HEK293 (cell line): Measurements from ENCODE around the gene CDH8.
A peak's percentile ranks its signal among the peaks of the same experiment; 100 is the strongest.

Experiments
- CTCF ChIA-PET: fragments of 350-600 bp; formaldehyde crosslinking; extraction: SDS; loops from one replicate; lab custom pipeline; 2021; ENCODE audit warnings: antibody characterized with exemption; lab: Yijun Ruan, JAX
- POLR2A ChIA-PET: fragments of 300-600 bp; formaldehyde crosslinking; extraction: SDS; loops from one replicate; lab custom pipeline; 2020; ENCODE audit warnings: antibody characterized with exemption, inconsistent platforms; lab: Yijun Ruan, JAX
- H3K27ac ChIP-seq: fragments of 200-500 bp; sonication (Bioruptor generic); 2 replicates; pipeline ENCODE4 v1.5.1; 2014; ENCODE audit warnings: low read depth, low read length, control low read depth, inconsistent platforms; ENCODE audit errors: extremely low read depth
- H3K36me3 ChIP-seq, 2 experiments: fragments of 200-500 bp in 1 of 2; sonication (Bioruptor generic) in 1 of 2; 1 replicate in 1 of 2; 2 replicates in 1 of 2; pipeline ENCODE4 v1.5.1; 2014 to 2017; ENCODE audit warnings: inconsistent platforms in 2 of 2, low read length in 2 of 2; ENCODE audit not compliant: control insufficient read depth in 2 of 2, insufficient read depth in 1 of 2
- H3K4me1 ChIP-seq: fragments of 200-500 bp; sonication (Bioruptor generic); 2 replicates; pipeline ENCODE4 v1.5.1; 2014; ENCODE audit warnings: mild to moderate bottlenecking, low read length, inconsistent platforms; ENCODE audit not compliant: control insufficient read depth, insufficient read depth
- H3K4me3 ChIP-seq: 2 replicates; pipeline ENCODE4 v1.5.1; 2011; ENCODE audit warnings: low read depth, mild to moderate bottlenecking, control low read depth, low read length, moderate library complexity
- H3K9me3 ChIP-seq: fragments of 200-500 bp; sonication (Bioruptor generic); 2 replicates; pipeline ENCODE4 v1.5.1; 2014; ENCODE audit warnings: low read depth, low read length, inconsistent platforms; ENCODE audit not compliant: control insufficient read depth, insufficient read depth
- BCL11A ChIP-seq: fragments of 450-650 bp; formaldehyde crosslinking; IDR thresholded peaks from 2 replicates; pipeline ENCODE4 v1.5.1; 2016; ENCODE audit warnings: low read depth, missing biosample characterization, missing genetic modification characterization
- KLF1 ChIP-seq: fragments of 450-650 bp; formaldehyde crosslinking; IDR thresholded peaks from 2 replicates; pipeline ENCODE4 v1.5.1; 2016; ENCODE audit warnings: missing biosample characterization, missing genetic modification characterization
- KLF8 ChIP-seq: fragments of 450-650 bp; formaldehyde crosslinking; IDR thresholded peaks from 2 replicates; pipeline ENCODE4 v1.5.1; 2016; ENCODE audit warnings: missing biosample characterization, missing genetic modification characterization
- OSR2 ChIP-seq: fragments of 450-650 bp; formaldehyde crosslinking; IDR thresholded peaks from 2 replicates; pipeline ENCODE4 v1.5.1; 2016; ENCODE audit warnings: missing biosample characterization, missing genetic modification characterization
- ZBTB21 ChIP-seq: fragments of 450-650 bp; formaldehyde crosslinking; IDR thresholded peaks from 2 replicates; pipeline ENCODE4 v1.5.1; 2017; ENCODE audit warnings: missing biosample characterization, missing genetic modification characterization
- ZNF10 ChIP-seq: fragments of 450-650 bp; formaldehyde crosslinking; IDR thresholded peaks from 2 replicates; pipeline ENCODE4 v1.5.1; 2017; ENCODE audit warnings: missing biosample characterization, missing genetic modification characterization
- ZNF132 ChIP-seq: fragments of 450-650 bp; formaldehyde crosslinking; IDR thresholded peaks from 2 replicates; pipeline ENCODE4 v1.5.1; 2017; ENCODE audit warnings: missing biosample characterization, missing genetic modification characterization, borderline replicate concordance
- ZNF2 ChIP-seq: fragments of 450-650 bp; formaldehyde crosslinking; IDR thresholded peaks from 2 replicates; pipeline ENCODE4 v1.5.1; 2016; ENCODE audit warnings: missing biosample characterization, missing genetic modification characterization
- ZNF248 ChIP-seq: fragments of 450-650 bp; formaldehyde crosslinking; IDR thresholded peaks from 2 replicates; pipeline ENCODE4 v1.5.1; 2017; ENCODE audit warnings: missing biosample characterization, missing genetic modification characterization
- ZNF626 ChIP-seq: fragments of 450-650 bp; sonication (Bioruptor Pico); formaldehyde crosslinking; IDR thresholded peaks from 2 replicates; pipeline ENCODE4 v1.5.1; 2018; ENCODE audit warnings: missing biosample characterization, missing genetic modification characterization, inconsistent platforms
- ZNF701 ChIP-seq: fragments of 450-650 bp; formaldehyde crosslinking; IDR thresholded peaks from 2 replicates; pipeline ENCODE4 v1.5.1; 2016; ENCODE audit warnings: missing biosample characterization, missing genetic modification characterization
- ZNF792 ChIP-seq: fragments of 450-650 bp; formaldehyde crosslinking; IDR thresholded peaks from 2 replicates; pipeline ENCODE4 v1.5.1; 2016; ENCODE audit warnings: missing biosample characterization, missing genetic modification characterization
- ZNF830 ChIP-seq: fragments of 450-650 bp; IDR thresholded peaks from 2 replicates; pipeline ENCODE4 v1.5.0; 2018; ENCODE audit warnings: missing biosample characterization, missing genetic modification characterization, low read depth, mild to moderate bottlenecking, moderate library complexity
- ZSCAN16 ChIP-seq: fragments of 450-650 bp; formaldehyde crosslinking; IDR thresholded peaks from 2 replicates; pipeline ENCODE4 v1.5.1; 2016; ENCODE audit warnings: missing biosample characterization, missing genetic modification characterization
- TF ChIP-seq, protein P1 (sequence below): fragments of 450-650 bp; IDR thresholded peaks from 2 replicates; pipeline ENCODE4 v1.5.1; 2018; ENCODE audit warnings: missing biosample characterization, missing genetic modification characterization
- TF ChIP-seq, protein P2 (sequence below): fragments of 450-650 bp; formaldehyde crosslinking; IDR thresholded peaks from 2 replicates; pipeline ENCODE4 v1.5.1; 2016; ENCODE audit warnings: missing biosample characterization, missing genetic modification characterization
- TF ChIP-seq, protein P3 (sequence below): fragments of 450-650 bp; formaldehyde crosslinking; IDR thresholded peaks from 2 replicates; pipeline ENCODE4 v1.5.1; 2016; ENCODE audit warnings: missing biosample characterization, missing genetic modification characterization, low read depth
- TF ChIP-seq, protein P4 (sequence below): fragments of 450-650 bp; formaldehyde crosslinking; IDR thresholded peaks from 2 replicates; pipeline ENCODE4 v1.5.1; 2016; ENCODE audit warnings: missing biosample characterization, missing genetic modification characterization

CDH8 gene

DNA sequence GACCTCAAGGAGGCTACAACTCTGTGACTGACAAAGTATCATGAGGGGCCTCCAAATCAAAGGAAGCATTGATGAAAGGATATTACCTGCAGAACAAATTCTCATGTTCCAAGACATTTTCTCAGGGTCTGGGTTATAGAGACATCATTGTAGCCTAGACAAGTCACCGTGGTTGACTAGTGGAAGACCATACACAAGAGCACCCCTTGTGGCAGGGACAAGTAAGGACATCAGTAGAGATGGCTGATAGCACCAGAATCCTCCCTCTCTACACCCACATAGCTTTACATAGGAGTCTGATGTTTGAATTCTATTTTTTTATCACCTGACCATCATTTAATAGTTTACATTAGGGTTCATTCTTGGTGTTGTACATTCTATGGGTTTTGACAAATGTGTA is 32.5 kb upstream of the CDH8 start:
- no peak overlapping the region for H3K27ac ChIP-seq
- ChIA-PET CTCF (interaction anchor here (0.7 to 1.6 kb wide), 5 partner anchors 9 to 134 kb away, joined by 3 to 5 read pairs (median 3); no protein-coding TSS in a partner anchor), POLR2A (no interaction called here)
- no peaks in the 10 kb centered on the region for H3K4me1 ChIP-seq
- TF ChIP-seq ZNF2 (tag by site-specific recombination), result no peak
- TF ChIP-seq ZSCAN16 (tag by site-specific recombination), result no peak
- no peaks in the 10 kb centered on the region for H3K9me3 ChIP-seq
- H3K36me3 ChIP-seq, result no peaks in the 10 kb centered on the region
- no peak overlapping the region for H3K4me3 ChIP-seq

DNA sequence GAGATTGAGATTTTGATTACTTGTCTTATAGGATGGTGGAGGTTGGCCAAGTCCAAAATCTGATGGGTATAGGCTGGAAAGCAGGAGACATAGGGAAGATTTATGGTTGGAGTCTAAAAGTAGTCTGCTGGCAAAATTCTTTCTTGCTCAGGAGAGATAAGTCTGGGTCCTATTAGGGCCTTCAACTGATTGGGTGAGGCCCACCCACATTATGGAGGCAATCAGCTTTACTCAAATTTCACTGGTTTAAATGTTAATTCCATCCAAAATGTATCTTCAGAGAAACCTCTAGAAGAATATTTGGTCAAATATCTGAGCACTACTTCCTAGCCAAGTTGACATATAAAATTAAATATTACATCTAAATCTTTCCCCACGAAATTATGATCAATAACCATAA is 31.7 kb upstream of the CDH8 start:
- POLR2A ChIA-PET, result no interaction called here
- Histone ChIP-seq H3K9me3 (no peaks in the 10 kb centered on the region), H3K4me1 (no peaks in the 10 kb centered on the region), H3K27ac (no peak overlapping the region)
- CTCF ChIA-PET, result no interaction called here
- TF ChIP-seq ZNF10 (tag by site-specific recombination), result peak; percentile 90
- TF ChIP-seq ZNF132 (tag by site-specific recombination), result no peak
- TF ChIP-seq, all 188 proteins: peak for 1
- no peak overlapping the region for H3K4me3 ChIP-seq
- no peaks in the 10 kb centered on the region for H3K36me3 ChIP-seq

DNA sequence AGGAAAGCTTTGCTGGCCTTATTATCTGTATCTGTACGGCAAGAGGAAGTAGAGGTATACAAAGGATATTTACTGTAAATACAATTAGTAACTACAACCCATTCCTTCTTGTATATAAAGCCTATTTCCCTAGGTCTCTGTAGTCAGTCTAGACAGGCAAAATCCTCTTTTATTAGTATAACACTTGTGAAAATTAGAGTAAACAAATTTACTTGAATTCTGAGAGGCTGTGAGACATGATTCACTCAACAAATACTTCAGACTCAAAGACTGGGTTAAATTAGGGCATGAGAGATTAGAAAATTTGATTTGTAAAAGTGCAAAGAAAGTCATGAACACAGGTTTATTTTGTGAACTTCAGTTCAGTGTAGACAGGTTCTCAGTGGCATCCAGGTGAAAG is 30.9 kb upstream of the CDH8 start:
- Histone ChIP-seq H3K9me3 (no peaks in the 10 kb centered on the region), H3K4me1 (no peaks in the 10 kb centered on the region), H3K27ac (no peak overlapping the region), H3K4me3 (no peak overlapping the region), H3K36me3 (no peaks in the 10 kb centered on the region)
- TF ChIP-seq ZBTB21 (tag by site-specific recombination), result no peak
- CTCF ChIA-PET, result no interaction called here
- POLR2A ChIA-PET, result no interaction called here

DNA sequence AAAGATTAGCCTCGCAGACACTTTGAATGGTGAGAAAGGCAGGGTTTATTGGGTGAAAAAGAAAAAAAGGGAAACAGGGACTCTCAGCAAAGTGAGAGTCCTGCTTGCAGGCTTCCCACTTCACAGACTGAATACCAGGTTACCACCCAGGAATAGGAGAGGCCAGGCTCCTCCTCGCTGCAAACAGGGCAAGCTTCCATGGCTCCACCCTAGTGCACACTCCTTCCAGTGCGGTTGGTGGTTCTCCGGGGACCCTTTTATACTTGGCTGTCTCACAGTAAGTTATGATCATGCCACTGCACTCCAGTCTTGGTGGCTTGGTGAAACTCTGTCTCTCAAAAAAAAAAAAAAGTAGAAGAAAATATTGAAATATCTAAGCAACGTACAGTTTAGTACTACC is 30.5 kb upstream of the CDH8 start:
- Histone ChIP-seq H3K4me3 (no peak overlapping the region), H3K27ac (no peak overlapping the region), H3K36me3 (no peaks in the 10 kb centered on the region), H3K9me3 (no peaks in the 10 kb centered on the region), H3K4me1 (no peaks in the 10 kb centered on the region)
- ChIA-PET CTCF (no interaction called here), POLR2A (no interaction called here)
- TF ChIP-seq ZNF830 (no peak), ZNF792 (tag by site-specific recombination) (no peak), ZNF701 (tag by site-specific recombination) (no peak), KLF8 (tag by site-specific recombination) (no peak), ZNF248 (tag by site-specific recombination) (no peak)
- TF ChIP-seq, protein P1, sequence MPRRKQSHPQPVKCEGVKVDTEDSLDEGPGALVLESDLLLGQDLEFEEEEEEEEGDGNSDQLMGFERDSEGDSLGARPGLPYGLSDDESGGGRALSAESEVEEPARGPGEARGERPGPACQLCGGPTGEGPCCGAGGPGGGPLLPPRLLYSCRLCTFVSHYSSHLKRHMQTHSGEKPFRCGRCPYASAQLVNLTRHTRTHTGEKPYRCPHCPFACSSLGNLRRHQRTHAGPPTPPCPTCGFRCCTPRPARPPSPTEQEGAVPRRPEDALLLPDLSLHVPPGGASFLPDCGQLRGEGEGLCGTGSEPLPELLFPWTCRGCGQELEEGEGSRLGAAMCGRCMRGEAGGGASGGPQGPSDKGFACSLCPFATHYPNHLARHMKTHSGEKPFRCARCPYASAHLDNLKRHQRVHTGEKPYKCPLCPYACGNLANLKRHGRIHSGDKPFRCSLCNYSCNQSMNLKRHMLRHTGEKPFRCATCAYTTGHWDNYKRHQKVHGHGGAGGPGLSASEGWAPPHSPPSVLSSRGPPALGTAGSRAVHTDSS (tag by site-specific recombination), result no peak
- TF ChIP-seq, protein P2, sequence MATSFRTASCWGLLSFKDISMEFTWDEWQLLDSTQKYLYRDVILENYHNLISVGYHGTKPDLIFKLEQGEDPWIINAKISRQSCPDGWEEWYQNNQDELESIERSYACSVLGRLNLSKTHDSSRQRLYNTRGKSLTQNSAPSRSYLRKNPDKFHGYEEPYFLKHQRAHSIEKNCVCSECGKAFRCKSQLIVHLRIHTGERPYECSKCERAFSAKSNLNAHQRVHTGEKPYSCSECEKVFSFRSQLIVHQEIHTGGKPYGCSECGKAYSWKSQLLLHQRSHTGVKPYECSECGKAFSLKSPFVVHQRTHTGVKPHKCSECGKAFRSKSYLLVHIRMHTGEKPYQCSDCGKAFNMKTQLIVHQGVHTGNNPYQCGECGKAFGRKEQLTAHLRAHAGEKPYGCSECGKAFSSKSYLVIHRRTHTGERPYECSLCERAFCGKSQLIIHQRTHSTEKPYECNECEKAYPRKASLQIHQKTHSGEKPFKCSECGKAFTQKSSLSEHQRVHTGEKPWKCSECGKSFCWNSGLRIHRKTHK, result no peak

DNA sequence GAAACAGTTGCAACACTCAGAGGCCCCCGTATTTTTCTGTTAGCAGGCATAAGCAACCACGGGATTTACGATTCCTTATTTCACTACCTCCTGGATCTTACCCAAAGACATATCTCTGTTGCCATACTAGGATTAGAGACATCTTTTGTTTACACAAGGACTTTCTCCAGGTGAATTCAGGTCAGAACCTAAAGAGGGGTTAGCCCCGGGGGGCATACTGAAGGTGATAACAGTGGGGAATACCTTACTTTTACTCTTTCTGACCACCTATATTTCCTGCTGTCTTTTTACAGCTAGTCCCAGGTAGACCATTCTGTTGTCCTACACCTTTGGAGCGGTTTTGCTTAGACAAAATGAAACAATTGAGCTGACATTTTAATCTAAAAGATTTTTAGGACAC is 27.9 kb upstream of the CDH8 start:
- H3K4me3 ChIP-seq, result no peak overlapping the region
- H3K27ac ChIP-seq, result no peak overlapping the region
- H3K4me1 ChIP-seq, result no peaks in the 10 kb centered on the region
- ChIA-PET POLR2A (no interaction called here), CTCF (interaction anchor here (1.1 kb wide), 1 partner anchor 14 kb away, joined by 3 read pairs; no protein-coding TSS in a partner anchor)
- no peaks in the 10 kb centered on the region for H3K9me3 ChIP-seq
- no peaks in the 10 kb centered on the region for H3K36me3 ChIP-seq
- TF ChIP-seq, protein P3, sequence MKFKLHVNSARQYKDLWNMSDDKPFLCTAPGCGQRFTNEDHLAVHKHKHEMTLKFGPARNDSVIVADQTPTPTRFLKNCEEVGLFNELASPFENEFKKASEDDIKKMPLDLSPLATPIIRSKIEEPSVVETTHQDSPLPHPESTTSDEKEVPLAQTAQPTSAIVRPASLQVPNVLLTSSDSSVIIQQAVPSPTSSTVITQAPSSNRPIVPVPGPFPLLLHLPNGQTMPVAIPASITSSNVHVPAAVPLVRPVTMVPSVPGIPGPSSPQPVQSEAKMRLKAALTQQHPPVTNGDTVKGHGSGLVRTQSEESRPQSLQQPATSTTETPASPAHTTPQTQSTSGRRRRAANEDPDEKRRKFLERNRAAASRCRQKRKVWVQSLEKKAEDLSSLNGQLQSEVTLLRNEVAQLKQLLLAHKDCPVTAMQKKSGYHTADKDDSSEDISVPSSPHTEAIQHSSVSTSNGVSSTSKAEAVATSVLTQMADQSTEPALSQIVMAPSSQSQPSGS (tag by site-specific recombination), result no peak
- TF ChIP-seq, protein P4, sequence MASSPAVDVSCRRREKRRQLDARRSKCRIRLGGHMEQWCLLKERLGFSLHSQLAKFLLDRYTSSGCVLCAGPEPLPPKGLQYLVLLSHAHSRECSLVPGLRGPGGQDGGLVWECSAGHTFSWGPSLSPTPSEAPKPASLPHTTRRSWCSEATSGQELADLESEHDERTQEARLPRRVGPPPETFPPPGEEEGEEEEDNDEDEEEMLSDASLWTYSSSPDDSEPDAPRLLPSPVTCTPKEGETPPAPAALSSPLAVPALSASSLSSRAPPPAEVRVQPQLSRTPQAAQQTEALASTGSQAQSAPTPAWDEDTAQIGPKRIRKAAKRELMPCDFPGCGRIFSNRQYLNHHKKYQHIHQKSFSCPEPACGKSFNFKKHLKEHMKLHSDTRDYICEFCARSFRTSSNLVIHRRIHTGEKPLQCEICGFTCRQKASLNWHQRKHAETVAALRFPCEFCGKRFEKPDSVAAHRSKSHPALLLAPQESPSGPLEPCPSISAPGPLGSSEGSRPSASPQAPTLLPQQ (tag by site-specific recombination), result no peak
- TF ChIP-seq BCL11A (tag by site-specific recombination) (no peak), KLF1 (no peak), OSR2 (tag by site-specific recombination) (no peak), ZNF626 (tag by site-specific recombination) (no peak), ZNF701 (tag by site-specific recombination) (no peak)
